ENCODE measurements around the gene MCC.

- TF ChIP-seq CTCF (IDR thresholded peaks at IDR 0.05; ENCODE audit: low read length) (no peak), EZH2phosphoT487 (IDR thresholded peaks at IDR 0.05; ENCODE audit: low read length) (no peak)
These were observed 100.4 kb downstream of the MCC start for GRCh38 chr5:113387844-113388243.

Data from MM.1S (cell line).